T follicular helper cell (primary cell): ENCODE data around the gene SP5.
"Not testable (repeated sequence)": the region's sequence is repeated elsewhere in the genome, so short reads cannot be mapped to it uniquely, and the experiment has no call there.

Experiments
- DNase-seq: peaks from one replicate; pipeline ENCODE4 v3.0.0-alpha.2; 2020; ENCODE audit warnings: low read depth
- total RNA-seq, 2 experiments: gene quantifications; one replicate each; lab custom pipeline; 2026; lab: John Stamatoyannopoulos, UW

SP5 gene
- 0 reads per million in 2 experiments for total RNA-seq

GRCh38 chr2:170715062-170715931 lies at the start of gene SP5:
TSS of gene SP5 (plus strand) at chr2:170715337. CDS start at chr2:170715513, 176 bp downstream.
- DNase-seq, result no peak

GRCh38 chr2:170665743-170666142 lies 49.4 kb upstream of the SP5 start:
- no peak for DNase-seq

- no peak for DNase-seq
Measured at GRCh38 chr2:170669909-170670308, 45.2 kb upstream of the SP5 start.

- DNase-seq, result no peak
Measured at GRCh38 chr2:170670651-170671050, 44.5 kb upstream of the SP5 start.

GRCh38 chr2:170671079-170671478 lies 44.1 kb upstream of the SP5 start:
- DNase-seq, result no peak

- DNase-seq, result not testable (repeated sequence)
Measured at GRCh38 chr2:170674282-170674681, 40.9 kb upstream of the SP5 start.

- DNase-seq, result no peak
Measured at GRCh38 chr2:170675701-170676100, 39.4 kb upstream of the SP5 start.

- no peak for DNase-seq
Measured at GRCh38 chr2:170679607-170680079, 35.5 kb upstream of the SP5 start.

GRCh38 chr2:170680172-170680941 lies 34.8 kb upstream of the SP5 start:
- DNase-seq, result no peak

- DNase-seq, result no peak
Measured at GRCh38 chr2:170681311-170681710, 33.8 kb upstream of the SP5 start.

GRCh38 chr2:170685591-170685990 lies 29.5 kb upstream of the SP5 start:
- DNase-seq, result no peak

GRCh38 chr2:170689481-170689880 lies 25.7 kb upstream of the SP5 start:
- DNase-seq, result no peak

- no peak for DNase-seq
Measured at GRCh38 chr2:170690640-170691039, 24.5 kb upstream of the SP5 start.

GRCh38 chr2:170694316-170694715 lies 20.8 kb upstream of the SP5 start:
- no peak for DNase-seq

GRCh38 chr2:170695521-170696410 lies 19.4 kb upstream of the SP5 start:
- no peak for DNase-seq

GRCh38 chr2:170696948-170697347 lies 18.2 kb upstream of the SP5 start:
- DNase-seq, result no peak

- no peak for DNase-seq
Measured at GRCh38 chr2:170701011-170701410, 14.1 kb upstream of the SP5 start.

GRCh38 chr2:170703776-170704476 lies 11.2 kb upstream of the SP5 start:
- DNase-seq, result no peak

GRCh38 chr2:170707821-170708795 lies 7.0 kb upstream of the SP5 start:
- no peak for DNase-seq

GRCh38 chr2:170710609-170710979 lies 4.5 kb upstream of the SP5 start:
- no peak for DNase-seq
